ENCODE results near the gene TNIP1. TPM values are rescaled to one million over a fixed set of nuclear protein-coding genes. Genes with fewer than 3 reads are reported as not detected.
A peak's percentile ranks its signal among the peaks of the same experiment; 100 is the strongest.

The TNIP1 gene
- polyA plus RNA-seq, 2 of the 4 experiments (the other 2 are of a cell fraction) = 48.4 to 53.4 TPM

GRCh38 chr5:151085517-151086041 is 4.7 kb upstream of the TNIP1 start:
- 14% methylated on average over 9 of the region's 9 CpGs for WGBS (ENCODE audit: missing lambda C conversion rate)
- no peak for TF ChIP-seq POLR2A (IDR thresholded peaks at IDR 0.05; ENCODE audit: low read length)
- no peak for TF ChIP-seq POLR2AphosphoS2 (conservative IDR thresholded peaks at IDR 0.05; ENCODE audit: low read length)
- TF ChIP-seq ZC3H11A (IDR thresholded peaks at IDR 0.05) = no peak
- no peak for TF ChIP-seq CEBPB (IDR thresholded peaks at IDR 0.05)
- TF ChIP-seq EHF (CRISPR knock-in tag; IDR thresholded peaks at IDR 0.05) = no peak
- TF ChIP-seq TP53 (CRISPR knock-in tag; IDR thresholded peaks at IDR 0.05) = no peak
- Histone ChIP-seq H3K4me3 (no peak overlapping the region), H3K4me1 (peaks cover 55% of the 10 kb centered on the region), H3K27ac (peak overlapping the region; percentile 91 to 98), H3K9me3 (no peaks in the 10 kb centered on the region), H3K4me2 (peak overlapping the region; percentile 92)
- DNase-seq (ENCODE audit: low read depth in 1 of 2, low spot score in 1 of 2) (peak in 1 of 2 experiments; percentile 57), ATAC-seq (peak in 1 of 2 experiments; percentile 5; a peak in 3 of 6 replicates), FAIRE-seq (no peak)
- ChIA-PET CTCF (interaction anchor here (1.2 to 7.7 kb wide), 5 partner anchors 10 to 79 kb away, joined by 3 to 113 read pairs (median 4); no protein-coding TSS in a partner anchor), POLR2A (interaction anchor here (1.7 kb wide), 1 partner anchor 8 kb away, joined by 5 read pairs; no protein-coding TSS in a partner anchor)

DNA sequence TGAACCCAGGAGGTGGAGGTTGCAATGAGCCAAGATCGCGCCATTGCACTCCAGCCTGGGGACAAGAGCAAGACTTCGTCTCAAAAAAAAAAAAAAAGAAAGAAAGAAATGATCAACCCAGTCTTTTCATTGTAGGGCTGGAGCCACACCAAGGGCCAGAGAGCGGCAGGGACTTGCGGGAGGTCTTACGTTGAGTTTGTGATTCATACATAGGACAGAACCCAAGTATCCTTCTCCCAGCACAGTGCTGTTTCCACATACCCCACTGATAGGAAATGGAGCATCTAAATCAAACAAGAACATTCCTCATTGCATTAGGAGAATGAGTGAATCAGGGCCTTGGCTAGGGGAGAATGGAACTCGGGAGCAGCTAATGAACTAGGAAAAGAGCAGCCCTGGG is 3.5 kb upstream of the TNIP1 start:
- Histone ChIP-seq H3K9me3 (no peaks in the 10 kb centered on the region), H3K4me1 (peaks cover 59% of the 10 kb centered on the region), H3K4me2 (peak overlapping the region; percentile 92; the same call in 2 of the 3 replicates), H3K27ac (peak overlapping the region; percentile 91 to 98; a peak in 5 of 6 replicates), H3K4me3 (no peak overlapping the region)
- ATAC-seq (no peak), FAIRE-seq (no peak), DNase-seq (ENCODE audit: low read depth in 1 of 2, low spot score in 1 of 2) (no peak)
- ChIA-PET CTCF (interaction anchor here (1.7 to 7.7 kb wide), 6 partner anchors 12 to 42 kb away, joined by 4 to 113 read pairs (median 6); no protein-coding TSS in a partner anchor), POLR2A (interaction anchor here (1.7 to 3.1 kb wide), 2 partner anchors 9 kb away, joined by 5 to 23 read pairs; no protein-coding TSS in a partner anchor)
- WGBS (ENCODE audit: missing lambda C conversion rate) = 72% methylated on average over 7 of the region's 7 CpGs
- TF ChIP-seq SREBF2 (IDR thresholded peaks at IDR 0.05) (no peak), FOSL2 (IDR thresholded peaks at IDR 0.05) (no peak), FOSL2 (CRISPR knock-in tag; IDR thresholded peaks at IDR 0.05) (peak; percentile 29; the same call in 1 of the 2 replicates)

DNA sequence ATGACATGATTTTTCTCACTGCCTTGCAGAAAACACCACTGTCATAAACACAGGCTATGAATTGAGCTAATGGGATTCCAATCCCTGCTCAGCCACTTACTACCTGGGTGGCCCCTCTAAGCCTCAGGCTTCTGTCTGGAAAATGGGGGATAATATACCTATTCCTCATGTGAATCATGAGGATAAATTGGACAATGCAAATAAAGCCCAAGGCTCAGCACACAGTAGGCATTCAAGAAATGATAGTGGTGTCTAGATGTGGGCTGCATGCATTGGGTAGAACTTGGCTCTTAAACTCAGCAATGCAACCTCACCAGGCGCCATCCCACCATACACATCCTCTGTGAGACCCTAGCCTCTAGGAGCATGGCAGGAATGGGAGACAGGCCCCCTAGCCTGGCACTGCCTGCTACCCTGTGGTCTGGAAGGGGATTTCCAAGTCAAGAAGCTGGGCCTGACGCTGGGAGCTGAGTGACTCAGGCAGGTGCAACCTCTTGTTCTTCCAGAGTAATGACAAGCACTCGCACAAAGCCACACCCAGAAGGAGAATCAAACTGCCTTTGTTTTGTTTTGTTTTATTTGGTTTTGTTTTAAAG is 2.3 kb upstream of the TNIP1 start:
- no peaks in the 10 kb centered on the region for H3K9me3 ChIP-seq
- H3K4me1 ChIP-seq = peaks cover 70% of the 10 kb centered on the region
- DNase-seq (ENCODE audit: low read depth in 1 of 2, low spot score in 1 of 2) = peak; percentile 73 to 88
- peak; percentile 24 to 28 for ATAC-seq
- H3K27ac ChIP-seq = peak overlapping the region; percentile 91 to 98
- POLR2A ChIA-PET = interaction anchor here (1.6 to 3.1 kb wide), 2 partner anchors 10 to 20 kb away, joined by 4 to 23 read pairs; no protein-coding TSS in a partner anchor
- WGBS (ENCODE audit: missing lambda C conversion rate) = 22% methylated on average over 3 of the region's 3 CpGs
- peak overlapping the region; percentile 92 for H3K4me2 ChIP-seq
- H3K4me3 ChIP-seq = no peak overlapping the region
- no peak for FAIRE-seq
- TF ChIP-seq EP300 (IDR thresholded peaks at IDR 0.05) = peak; percentile 31 to 61; a peak in 2 of 5 replicates
- TF ChIP-seq KDM1A (IDR thresholded peaks at IDR 0.05; ENCODE audit: low read depth) = 0 out of 2 replicates have a peak, but pooled peaks have one; percentile 16
- TF ChIP-seq HOXB5 (CRISPR knock-in tag; IDR thresholded peaks at IDR 0.05) = no peak
- TF ChIP-seq JUNB (IDR thresholded peaks at IDR 0.05) = 0 out of 2 replicates have a peak, but pooled peaks have one; percentile 33
- TF ChIP-seq FOSL2 (IDR thresholded peaks at IDR 0.05) = peak; percentile 36; the same call in 1 of the 2 replicates
- peak; percentile 60 for TF ChIP-seq FOSL2 (CRISPR knock-in tag; IDR thresholded peaks at IDR 0.05)
- CTCF ChIA-PET = interaction anchor here (1.0 to 7.7 kb wide), 10 partner anchors 8 to 43 kb away, joined by 3 to 113 read pairs (median 4); no protein-coding TSS in a partner anchor

DNA sequence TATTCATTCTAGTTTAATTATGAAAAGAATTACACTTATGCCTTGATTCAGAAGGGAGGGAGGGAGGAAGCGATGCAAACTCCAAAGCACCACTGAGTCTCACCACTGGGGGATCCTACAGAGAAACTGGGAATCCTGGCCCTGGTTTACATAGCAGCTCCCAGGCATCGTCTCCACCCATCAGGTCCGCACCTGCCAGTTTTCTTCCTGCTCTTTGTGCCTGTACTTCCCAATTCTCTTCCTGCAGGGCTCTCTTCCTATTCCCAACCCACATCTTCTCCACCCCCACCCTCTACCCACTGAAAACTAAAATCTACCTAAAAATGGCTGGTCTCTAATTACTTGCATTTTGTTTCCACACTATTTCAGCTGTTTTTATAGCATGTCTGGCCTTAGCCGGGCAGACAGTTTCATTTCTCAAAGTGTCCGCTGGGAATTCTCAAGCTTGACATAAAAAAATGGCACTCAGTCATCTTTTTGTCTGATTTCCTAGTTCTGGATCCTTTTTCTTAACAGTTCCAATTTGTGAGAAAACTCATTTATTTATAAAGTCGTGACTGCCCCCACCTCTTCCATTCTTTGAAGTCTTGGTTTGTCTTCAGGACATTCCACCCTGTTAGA is 1.6 kb upstream of the TNIP1 start:
- Histone ChIP-seq H3K4me3 (peak overlapping the region; percentile 67; the same call in 2 of the 3 replicates), H3K27ac (peak overlapping the region; percentile 91 to 98), H3K4me2 (peak overlapping the region; percentile 92), H3K4me1 (peaks cover 75% of the 10 kb centered on the region), H3K9me3 (no peaks in the 10 kb centered on the region)
- POLR2A ChIA-PET = interaction anchor here (1.5 to 3.1 kb wide), 3 partner anchors 11 to 33 kb away, joined by 4 to 23 read pairs (median 4); no protein-coding TSS in a partner anchor
- DNase-seq (ENCODE audit: low read depth in 1 of 2, low spot score in 1 of 2) (peak; percentile 65 to 73), FAIRE-seq (no peak), ATAC-seq (peak; percentile 38 to 46; a peak in 4 of 6 replicates)
- CTCF ChIA-PET = interaction anchor here (0.8 to 7.7 kb wide), 14 partner anchors 7 to 44 kb away, joined by 3 to 113 read pairs (median 4); no protein-coding TSS in a partner anchor
- WGBS (ENCODE audit: missing lambda C conversion rate) = 52% methylated on average over 6 of the region's 6 CpGs
- TF ChIP-seq HDAC2 (IDR thresholded peaks at IDR 0.05) = no peak
- no peak for TF ChIP-seq RFX5 (IDR thresholded peaks at IDR 0.05)
- TF ChIP-seq HOXB5 (CRISPR knock-in tag; IDR thresholded peaks at IDR 0.05) = no peak
- no peak for TF ChIP-seq MYC (IDR thresholded peaks at IDR 0.05; ENCODE audit: borderline replicate concordance, low read length)
- TF ChIP-seq EP300 (IDR thresholded peaks at IDR 0.05) = no peak
- TF ChIP-seq HOXB13 (CRISPR knock-in tag; IDR thresholded peaks at IDR 0.05; ENCODE audit: low read depth) = no peak
- no peak for TF ChIP-seq KDM1A (IDR thresholded peaks at IDR 0.05; ENCODE audit: low read depth)
- TF ChIP-seq POLR2A (IDR thresholded peaks at IDR 0.05; ENCODE audit: low read length) = no peak
- TF ChIP-seq SREBF2 (IDR thresholded peaks at IDR 0.05) = no peak
- TF ChIP-seq RNF2 (IDR thresholded peaks at IDR 0.05; ENCODE audit: borderline replicate concordance, low read depth) = no peak
- no peak for TF ChIP-seq JUNB (IDR thresholded peaks at IDR 0.05)
- no peak for TF ChIP-seq MAX (IDR thresholded peaks at IDR 0.05)
- TF ChIP-seq HOXA7 (CRISPR knock-in tag; IDR thresholded peaks at IDR 0.05) = peak; percentile 17; the same call in 1 of the 2 replicates
- TF ChIP-seq, protein P1, sequence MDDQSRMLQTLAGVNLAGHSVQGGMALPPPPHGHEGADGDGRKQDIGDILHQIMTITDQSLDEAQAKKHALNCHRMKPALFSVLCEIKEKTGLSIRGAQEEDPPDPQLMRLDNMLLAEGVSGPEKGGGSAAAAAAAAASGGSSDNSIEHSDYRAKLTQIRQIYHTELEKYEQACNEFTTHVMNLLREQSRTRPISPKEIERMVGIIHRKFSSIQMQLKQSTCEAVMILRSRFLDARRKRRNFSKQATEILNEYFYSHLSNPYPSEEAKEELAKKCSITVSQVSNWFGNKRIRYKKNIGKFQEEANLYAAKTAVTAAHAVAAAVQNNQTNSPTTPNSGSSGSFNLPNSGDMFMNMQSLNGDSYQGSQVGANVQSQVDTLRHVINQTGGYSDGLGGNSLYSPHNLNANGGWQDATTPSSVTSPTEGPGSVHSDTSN (IDR thresholded peaks at IDR 0.05) = no peak
- 0 out of 2 replicates have a peak, but pooled peaks have one; percentile 43 for TF ChIP-seq EHF (CRISPR knock-in tag; IDR thresholded peaks at IDR 0.05)
- TF ChIP-seq FOXS1 (CRISPR knock-in tag; IDR thresholded peaks at IDR 0.05) = no peak
- no peak for TF ChIP-seq CHD4 (IDR thresholded peaks at IDR 0.05; ENCODE audit: borderline replicate concordance)
- TF ChIP-seq HES2 (IDR thresholded peaks at IDR 0.05) = no peak
- 0 out of 5 replicates have a peak, but pooled peaks of 1 of the 2 experiments have one; percentile 11 for TF ChIP-seq JUN (IDR thresholded peaks at IDR 0.05)
- no peak for TF ChIP-seq RAD21 (conservative IDR thresholded peaks at IDR 0.05 in 1 of 2, IDR thresholded peaks at IDR 0.05 in 1 of 2)

Measured in A549 (cell line).